Testis (tissue), 3 donors: ENCODE data around the gene DLG3. TPM values are rescaled to one million over a fixed set of nuclear protein-coding genes. Genes with fewer than 3 reads are reported as not detected.
A peak's percentile ranks its signal among the peaks of the same experiment; 100 is the strongest.

Experiments
- DNase-seq: peaks from one replicate; pipeline ENCODE4 v3.0.0-alpha.2; 2019
- H3K27ac ChIP-seq, 2 donors: fragments of 200-600 bp; sonication (generic); one replicate each; pipeline ENCODE4 v1.5.1; 2019
- H3K27me3 ChIP-seq: fragments of 200-600 bp; sonication (generic); one replicate; pipeline ENCODE4 v1.5.1; 2019
- H3K36me3 ChIP-seq: fragments of 200-600 bp; sonication (generic); one replicate; pipeline ENCODE4 v1.5.1; 2017; ENCODE audit warnings: low read depth; ENCODE audit errors: missing control alignments
- H3K4me1 ChIP-seq: fragments of 200-600 bp; sonication (generic); one replicate; pipeline ENCODE4 v1.5.1; 2019
- H3K4me3 ChIP-seq, 2 donors: fragments of 200-600 bp; sonication (generic); one replicate each; pipeline ENCODE4 v1.5.1; 2017 to 2019
- H3K9me3 ChIP-seq: fragments of 200-600 bp; sonication (generic); one replicate; pipeline ENCODE4 v1.5.1; 2017
- CTCF ChIP-seq, 3 experiments: fragments of 450-650 bp in 2 of 3; fragments of 200-600 bp in 1 of 3; sonication (generic) in 1 of 3; IDR thresholded peaks; one replicate each; pipeline ENCODE4 v1.5.1; 2016 to 2019; ENCODE audit warnings: antibody characterized with exemption in 3 of 3, mild to moderate bottlenecking in 2 of 3, moderate library complexity in 1 of 3
- POLR2A ChIP-seq: fragments of 450-650 bp; IDR thresholded peaks from one replicate; pipeline ENCODE4 v1.6.1; 2017; ENCODE audit warnings: antibody characterized with exemption, mild to moderate bottlenecking, moderate library complexity
- WGBS, 2 donors: methylation state at CpG; one replicate each; pipeline ENCODE4 v1.1.5; 2018; 5-methylcytosine and 5-hydroxymethylcytosine counted together
- intact Hi-C: fragments of 100-400 bp; cut with DNase I; formaldehyde crosslinking; loops from one replicate; pipeline ENCODE4 v1.15.1; 2023; ENCODE audit warnings: low total_unique reads
- polyA plus RNA-seq: library from polyadenylated mRNA; stranded (reverse); fragments of 350-450 nt; fragmentation: Illumina TruSeq; extraction: RNeasy Lipid Tissue Mini Kit (QIAGEN cat#74804); gene quantifications from one replicate; pipeline ENCODE4 v1.2.3, GENCODE V29; 2014; ENCODE audit warnings: low read depth, low replicate concordance; ENCODE audit not compliant: insufficient read depth
- total RNA-seq, 2 donors: library from RNA; depleted of rRNA; stranded (reverse); fragments of >200 nt; gene quantifications; one replicate each; pipeline ENCODE4 v1.2.3, GENCODE V29; 2016

Gene DLG3
- total and polyA plus RNA-seq, 3 donors from 2014 or later = 5.6 to 7.8 (median 7.1) TPM

GRCh38 chrX:70442224-70442623 lies 2.4 kb upstream of the DLG3 start:
- no peak for TF ChIP-seq POLR2A
- TF ChIP-seq CTCF (IDR thresholded peaks at IDR 0.05) = no peak
- H3K27me3 ChIP-seq = no peaks in the 10 kb centered on the region
- no peaks in the 10 kb centered on the region for H3K4me1 ChIP-seq
- H3K36me3 ChIP-seq = no peaks in the 10 kb centered on the region
- DNase-seq = no peak
- no peaks in the 10 kb centered on the region for H3K9me3 ChIP-seq
- H3K4me3 ChIP-seq = no peak overlapping the region
- no peak overlapping the region for H3K27ac ChIP-seq
- intact Hi-C loops = no loop called here
- 52 to 59% methylated on average over 4 to 6 of the region's 6 CpGs for WGBS, 2 donors

DNA sequence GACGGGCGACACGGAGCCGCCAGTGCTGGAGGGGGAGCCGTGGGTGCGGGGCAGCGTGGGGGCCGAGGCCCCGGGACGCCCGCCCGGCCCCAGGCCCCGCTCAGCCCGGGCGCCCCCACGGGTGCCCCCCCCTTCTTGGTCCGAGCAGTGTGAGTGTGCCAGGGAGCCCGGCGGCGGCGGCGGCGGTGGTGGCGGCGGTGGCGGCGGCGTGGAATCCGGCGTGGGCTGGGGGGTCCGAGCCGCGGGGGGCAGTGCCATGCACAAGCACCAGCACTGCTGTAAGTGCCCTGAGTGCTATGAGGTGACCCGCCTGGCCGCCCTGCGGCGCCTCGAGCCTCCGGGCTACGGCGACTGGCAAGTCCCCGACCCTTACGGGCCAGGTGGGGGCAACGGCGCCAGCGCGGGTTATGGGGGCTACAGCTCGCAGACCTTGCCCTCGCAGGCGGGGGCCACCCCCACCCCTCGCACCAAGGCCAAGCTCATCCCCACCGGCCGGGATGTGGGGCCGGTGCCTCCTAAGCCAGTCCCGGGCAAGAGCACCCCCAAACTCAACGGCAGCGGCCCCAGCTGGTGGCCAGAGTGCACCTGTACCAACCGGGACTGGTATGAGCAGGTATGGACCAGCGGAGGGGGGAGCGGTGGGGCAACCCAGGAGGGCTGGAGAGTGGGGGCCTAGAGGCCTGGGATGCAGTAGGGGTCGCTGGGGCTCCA lies 466 bp downstream of the DLG3 start:
- 3 to 18% methylated on average over 3 to 8 of the region's 61 CpGs for WGBS, 2 donors
- peak overlapping the region in 1 of 2 donors; percentile 2 for H3K4me3 ChIP-seq

GRCh38 chrX:70445951-70446350 lies 1.3 kb downstream of the DLG3 start:
- intact Hi-C loops = no loop called here
- 84 to 88% methylated on average over 3 to 9 of the region's 9 CpGs for WGBS, 2 donors
- Histone ChIP-seq H3K4me3 (no peak overlapping the region), H3K9me3 (no peaks in the 10 kb centered on the region), H3K4me1 (no peaks in the 10 kb centered on the region), H3K36me3 (no peaks in the 10 kb centered on the region), H3K27ac (no peak overlapping the region), H3K27me3 (no peaks in the 10 kb centered on the region)
- TF ChIP-seq CTCF (IDR thresholded peaks at IDR 0.05) = no peak
- TF ChIP-seq POLR2A = no peak
- DNase-seq = no peak

More for the DNA sequence above, 466 bp downstream of the DLG3 start:
- DNase-seq = no peak
- Histone ChIP-seq H3K4me1 (no peaks in the 10 kb centered on the region), H3K27me3 (no peaks in the 10 kb centered on the region), H3K9me3 (no peaks in the 10 kb centered on the region), H3K36me3 (no peaks in the 10 kb centered on the region), H3K27ac (no peak overlapping the region)
- TF ChIP-seq CTCF (IDR thresholded peaks at IDR 0.05) (no peak), POLR2A (no peak)
- intact Hi-C loops = no loop called here

- no peak overlapping the region for H3K27ac ChIP-seq
- DNase-seq = no peak
- no peaks in the 10 kb centered on the region for H3K9me3 ChIP-seq
- no peaks in the 10 kb centered on the region for H3K4me1 ChIP-seq
- intact Hi-C loops = no loop called here
- no peaks in the 10 kb centered on the region for H3K27me3 ChIP-seq
- H3K4me3 ChIP-seq = no peak overlapping the region
- WGBS, 2 donors = 80 to 92% methylated on average over 5 to 9 of the region's 16 CpGs
- no peak for TF ChIP-seq POLR2A
- no peak for TF ChIP-seq CTCF (IDR thresholded peaks at IDR 0.05)
- no peaks in the 10 kb centered on the region for H3K36me3 ChIP-seq
Observed at GRCh38 chrX:70446380-70447350, 2.0 kb downstream of the DLG3 start.
